SK-N-SH (cell line): ENCODE measurements around the gene PCMT1.

ENCODE experiments used
- CTCF ChIP-seq: fragments of 200-600 bp; sonication (generic); IDR thresholded peaks from 2 replicates; pipeline ENCODE4 v1.6.1; 2017; ENCODE audit warnings: antibody characterized with exemption, mild to moderate bottlenecking, moderate library complexity
- EP300 ChIP-seq, 2 experiments: IDR thresholded peaks; 2 replicates each; pipeline versions ENCODE4 v1.4.0 to v1.6.1; 2012; ENCODE audit warnings: borderline replicate concordance in 1 of 2, low read depth in 1 of 2, low read length in 1 of 2
- FOXM1 ChIP-seq: IDR thresholded peaks from 2 replicates; pipeline ENCODE4 v1.4.0; 2012; ENCODE audit warnings: low read depth, mild to moderate bottlenecking
- MEF2A ChIP-seq: IDR thresholded peaks from 2 replicates; pipeline ENCODE4 v1.4.0; 2012; ENCODE audit warnings: low read depth, borderline replicate concordance
- MXI1 ChIP-seq: IDR thresholded peaks from 2 replicates; pipeline ENCODE4 v1.6.1; 2012; ENCODE audit warnings: mild to moderate bottlenecking, low read depth, low read length, improper control_type of control experiment
- POLR2AphosphoS5 ChIP-seq: IDR thresholded peaks from 2 replicates; pipeline ENCODE4 v1.6.1; 2012; ENCODE audit warnings: low read depth, low read length
- YY1 ChIP-seq: IDR thresholded peaks from 2 replicates; pipeline ENCODE4 v1.4.0; 2012; ENCODE audit warnings: low read depth, mild to moderate bottlenecking
- TF ChIP-seq, protein P1 (sequence below): IDR thresholded peaks from 2 replicates; pipeline ENCODE4 v1.4.0; 2012; ENCODE audit warnings: low read depth
- TF ChIP-seq, protein P2 (sequence below): IDR thresholded peaks from 2 replicates; pipeline ENCODE4 v1.4.0; 2012; ENCODE audit warnings: low read depth, borderline replicate concordance

GRCh38 chr6:149783551-149783950, 34.0 kb downstream of the PCMT1 start:
- no peak for TF ChIP-seq MXI1
- TF ChIP-seq CTCF, result no peak
- TF ChIP-seq YY1, result no peak
- TF ChIP-seq, protein P1, sequence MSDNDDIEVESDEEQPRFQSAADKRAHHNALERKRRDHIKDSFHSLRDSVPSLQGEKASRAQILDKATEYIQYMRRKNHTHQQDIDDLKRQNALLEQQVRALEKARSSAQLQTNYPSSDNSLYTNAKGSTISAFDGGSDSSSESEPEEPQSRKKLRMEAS, result no peak
- no peak for TF ChIP-seq FOXM1
- TF ChIP-seq MEF2A, result no peak
- TF ChIP-seq, protein P2, sequence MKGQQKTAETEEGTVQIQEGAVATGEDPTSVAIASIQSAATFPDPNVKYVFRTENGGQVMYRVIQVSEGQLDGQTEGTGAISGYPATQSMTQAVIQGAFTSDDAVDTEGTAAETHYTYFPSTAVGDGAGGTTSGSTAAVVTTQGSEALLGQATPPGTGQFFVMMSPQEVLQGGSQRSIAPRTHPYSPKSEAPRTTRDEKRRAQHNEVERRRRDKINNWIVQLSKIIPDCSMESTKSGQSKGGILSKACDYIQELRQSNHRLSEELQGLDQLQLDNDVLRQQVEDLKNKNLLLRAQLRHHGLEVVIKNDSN, result no peak
- TF ChIP-seq EP300 (IDR thresholded peaks at IDR 0.05; ENCODE audit: borderline replicate concordance in 1 of 2, low read depth in 1 of 2, low read length in 1 of 2), result no peak
- TF ChIP-seq POLR2AphosphoS5, result no peak
